NOMO-1 treated with dmso at 0.1 percent for 144 hours (cell line): Measurements from ENCODE around the gene SSNA1.

Experiments used
- DNase-seq: peaks from one replicate; lab custom pipeline; 2025; ENCODE audit not compliant: unreplicated experiment; lab: John Stamatoyannopoulos, UW

Gene SSNA1

DNA sequence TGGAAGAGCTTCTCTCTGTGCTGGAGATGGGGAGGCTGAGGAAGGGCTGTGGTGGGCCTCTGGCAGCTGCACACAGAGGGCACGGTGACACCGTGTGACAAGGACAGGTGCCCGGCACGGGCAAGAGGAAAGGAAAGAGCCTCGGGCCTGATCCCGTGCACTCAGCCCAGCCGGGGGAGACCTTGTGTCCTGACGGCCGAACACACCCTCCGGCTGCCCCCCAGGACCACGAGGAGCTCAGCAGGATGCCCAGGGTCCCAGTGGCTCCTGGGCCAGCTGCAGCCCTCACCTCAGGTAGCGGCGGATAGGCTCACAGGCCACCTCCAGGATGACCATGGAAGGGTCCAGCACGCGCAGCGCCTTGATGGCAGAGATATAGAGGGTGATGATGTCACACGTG lies 5.6 kb upstream of the SSNA1 start:
- DNase-seq = no peak

DNA sequence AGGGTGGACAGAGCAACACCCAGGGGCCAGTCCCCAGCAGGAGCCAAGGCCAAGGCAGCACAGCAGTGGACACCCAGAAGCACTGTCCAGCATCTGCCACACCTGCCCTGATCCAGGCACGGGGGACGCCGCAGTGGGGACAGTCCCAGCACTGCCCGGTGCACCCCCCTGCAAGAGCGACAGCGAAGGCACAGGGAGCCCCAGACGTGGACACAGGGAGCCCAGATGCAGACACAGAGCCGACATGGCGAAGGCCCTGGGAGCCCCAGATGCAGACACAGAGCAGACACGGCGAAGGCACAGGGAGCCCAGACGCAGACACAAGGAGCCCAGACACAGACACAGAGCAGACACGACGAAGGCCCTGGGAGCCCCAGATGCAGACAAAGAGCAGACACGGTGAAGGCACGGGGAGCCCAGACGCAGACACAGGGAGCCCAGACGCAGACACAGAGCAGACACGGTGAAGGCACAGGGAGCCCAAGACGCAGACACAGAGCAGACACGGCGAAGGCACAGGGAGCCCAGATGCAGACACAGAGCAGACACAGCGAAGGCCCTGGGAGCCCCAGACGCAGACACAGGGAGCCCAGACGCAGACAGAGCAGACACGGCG lies 4.4 kb upstream of the SSNA1 start:
- DNase-seq = no peak

DNA sequence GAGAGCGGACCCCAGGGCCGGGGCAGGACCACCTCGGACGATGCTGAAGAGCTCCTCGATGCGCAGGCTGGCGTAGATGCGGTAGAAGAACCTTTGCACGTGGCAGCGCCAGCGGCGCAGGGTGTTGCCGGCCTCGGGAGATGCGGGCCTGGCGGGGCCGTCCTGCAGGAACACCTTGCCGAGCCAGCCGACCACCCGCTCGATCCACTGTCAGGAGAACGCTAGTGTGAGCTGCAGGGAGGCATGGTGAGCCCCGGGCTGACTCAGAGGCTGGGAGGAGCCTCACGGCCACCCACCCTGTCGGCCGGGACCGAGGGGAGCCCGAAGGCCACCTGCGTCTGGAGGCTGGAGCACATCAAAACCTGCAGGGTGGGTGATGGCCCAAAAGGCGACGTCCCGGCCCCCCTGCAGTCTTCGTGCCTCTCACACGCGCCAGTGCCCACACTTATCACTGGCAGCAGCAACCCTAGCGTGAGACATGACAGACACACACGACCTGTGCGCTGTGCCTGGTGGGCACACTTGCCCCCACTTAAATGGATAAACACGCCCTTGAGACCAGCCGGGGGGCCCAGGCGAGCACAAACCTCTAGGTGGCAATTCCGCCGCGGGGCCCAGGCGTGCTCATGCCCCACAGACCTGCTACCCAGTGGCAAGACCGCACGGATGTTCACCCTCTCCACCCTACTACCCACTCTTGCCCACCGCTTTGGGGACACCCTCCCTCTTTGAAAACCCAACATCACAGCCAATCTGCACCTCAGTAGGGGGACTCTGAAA lies 3.4 kb upstream of the SSNA1 start:
- no peak for DNase-seq

DNA sequence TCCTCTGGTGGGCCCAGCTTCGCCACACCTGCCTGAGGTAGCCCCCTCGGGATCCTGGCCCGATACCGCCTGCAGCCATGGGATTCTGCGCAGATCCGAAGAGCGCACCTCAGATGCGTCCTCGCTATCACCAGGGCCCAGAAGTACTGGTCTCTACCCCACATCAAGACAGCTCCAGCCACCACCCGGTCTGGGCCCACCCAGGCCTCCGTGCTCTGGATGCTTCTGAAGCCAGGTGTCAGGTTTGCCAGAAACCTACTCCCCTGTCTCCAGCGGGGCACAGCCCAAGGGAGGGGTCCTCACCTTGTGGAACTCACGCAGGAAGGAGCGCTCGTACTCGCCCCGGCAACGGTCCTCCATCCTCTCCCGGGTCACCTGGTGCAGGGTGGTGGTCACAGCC lies 2.6 kb upstream of the SSNA1 start:
- DNase-seq = no peak

DNA sequence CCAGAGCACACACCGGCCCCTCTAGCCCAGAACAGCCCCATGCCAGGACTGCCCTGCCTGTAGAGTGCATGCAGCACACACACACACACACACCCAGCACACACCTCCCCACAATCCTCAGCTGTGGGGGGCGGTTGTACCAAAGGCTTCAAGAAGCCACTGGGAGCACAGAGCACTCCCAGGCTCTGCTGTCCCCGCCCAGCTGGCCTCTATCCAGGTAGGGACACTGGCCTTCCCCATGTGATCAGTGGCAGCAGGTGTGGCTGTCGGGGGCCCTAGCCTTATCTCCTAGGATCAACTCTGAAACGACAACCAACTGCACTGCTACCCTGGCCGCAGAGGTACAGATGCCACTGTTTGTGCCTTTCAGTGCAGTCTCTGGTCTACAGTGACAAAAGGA lies 2.1 kb upstream of the SSNA1 start:
- DNase-seq = no peak

DNA sequence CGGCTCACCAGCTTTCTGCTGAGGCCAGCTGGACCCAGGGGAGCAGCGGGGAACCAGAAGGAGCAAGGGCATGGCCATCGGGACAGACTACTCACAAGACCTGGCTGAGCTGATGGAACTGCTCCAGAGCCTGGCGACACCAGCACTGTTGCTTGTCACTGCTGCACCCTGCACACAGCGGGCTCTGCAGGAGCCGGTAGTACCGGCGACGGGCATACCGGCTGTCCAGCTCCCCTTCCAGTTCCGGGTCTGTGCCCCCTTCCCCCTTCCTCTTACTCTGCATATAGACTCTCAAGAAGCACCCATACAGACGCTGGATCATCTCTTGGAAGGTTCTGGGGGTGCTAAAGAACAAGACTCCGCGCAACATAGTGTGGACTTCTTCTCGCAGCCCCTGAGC lies 1.1 kb upstream of the SSNA1 start:
- no peak for DNase-seq

DNA sequence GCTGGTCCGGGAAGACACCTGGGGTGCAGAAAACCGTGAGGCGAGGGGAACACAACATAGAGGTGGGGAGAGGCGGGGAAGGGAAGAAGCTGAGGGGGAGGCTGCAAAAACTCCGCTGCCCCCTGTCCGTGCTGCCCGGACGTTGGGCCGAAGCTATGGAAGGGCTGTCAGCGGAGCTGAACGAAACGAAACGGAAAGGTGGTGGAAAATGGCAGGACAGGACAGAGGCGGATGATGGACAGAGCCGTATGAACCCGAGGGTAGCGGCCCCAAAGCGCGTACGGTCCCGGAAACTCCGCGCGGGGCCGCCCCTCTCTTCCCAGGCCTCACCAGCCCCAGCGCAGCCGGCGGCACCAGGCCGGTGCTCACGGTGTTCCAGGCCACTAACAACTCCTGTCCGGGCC lies 388 bp upstream of the SSNA1 start:
- no peak for DNase-seq

DNA sequence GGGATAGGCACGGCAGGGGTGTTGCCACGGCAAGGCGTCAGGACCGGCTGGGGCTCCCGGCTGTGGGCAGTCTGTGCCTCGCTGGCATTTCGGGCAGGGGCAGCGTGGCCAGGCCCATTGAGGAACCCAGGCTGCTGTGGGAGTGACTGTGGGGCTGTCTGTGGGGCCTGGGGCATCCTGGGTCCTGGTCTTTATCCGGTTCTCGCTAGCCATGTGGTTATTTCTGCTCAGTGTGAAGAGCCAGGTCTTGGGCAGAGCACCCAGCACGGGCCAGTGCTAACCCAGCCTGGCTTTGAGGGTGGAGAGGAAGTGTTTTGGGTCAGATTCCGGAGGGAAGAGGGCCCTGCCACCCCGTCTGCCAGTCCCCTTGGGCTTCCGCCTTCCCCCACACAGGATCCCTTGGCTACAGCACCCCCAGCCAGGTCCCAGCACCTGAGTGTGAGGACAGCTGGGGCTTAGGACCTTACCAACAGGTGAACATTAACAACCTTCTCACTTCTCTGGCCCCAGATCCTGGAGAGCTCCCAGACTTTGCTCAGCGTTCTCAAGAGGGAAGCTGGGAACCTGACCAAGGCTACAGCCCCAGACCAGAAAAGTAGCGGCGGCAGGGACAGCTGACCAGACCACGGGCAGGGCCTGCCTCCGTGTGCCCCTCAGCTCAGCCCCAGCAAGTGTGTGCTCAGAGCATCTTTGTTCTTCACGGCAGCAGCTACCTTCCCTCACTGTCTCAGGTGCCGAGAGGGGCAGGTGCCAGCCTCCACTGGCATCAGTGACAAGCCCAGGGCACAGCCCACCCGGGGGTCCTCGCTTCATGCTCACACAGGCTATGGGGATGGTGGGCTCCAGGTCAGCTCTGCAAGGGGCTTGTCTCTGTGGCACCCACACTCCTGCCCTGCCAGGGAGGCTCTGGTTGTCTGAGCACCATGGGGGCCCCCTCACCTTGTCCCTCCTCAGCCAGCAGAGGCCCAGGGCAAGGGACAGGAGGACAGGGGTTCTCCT lies 1.1 kb downstream of the SSNA1 start:
- no peak for DNase-seq

DNA sequence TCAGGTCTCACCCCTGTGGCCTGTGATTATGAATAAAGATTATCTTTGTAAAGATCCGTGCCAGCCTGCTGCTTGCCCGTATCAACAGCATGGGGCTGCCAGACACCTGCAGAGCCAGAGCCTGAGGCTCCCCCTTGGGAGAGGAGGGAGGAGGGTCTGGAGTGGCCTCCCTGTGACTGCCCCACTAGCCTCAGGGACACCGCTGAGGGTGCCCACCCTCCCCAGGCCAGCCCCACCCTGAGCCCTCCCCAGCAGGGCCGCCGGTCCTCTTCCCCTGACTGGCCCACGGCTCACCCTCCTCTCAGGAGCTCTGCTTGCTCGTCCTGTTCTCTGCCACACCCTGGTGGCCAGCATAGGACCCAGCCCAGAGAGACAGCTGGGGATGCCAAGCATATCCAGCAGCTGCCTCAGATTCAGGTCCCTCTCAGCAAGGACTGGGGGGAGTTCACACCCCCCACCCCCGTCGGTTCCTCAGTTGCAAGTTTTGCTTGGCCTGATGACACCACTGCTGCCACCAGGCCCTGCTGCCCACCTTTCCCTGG lies 1.9 kb downstream of the SSNA1 start:
- no peak for DNase-seq

DNA sequence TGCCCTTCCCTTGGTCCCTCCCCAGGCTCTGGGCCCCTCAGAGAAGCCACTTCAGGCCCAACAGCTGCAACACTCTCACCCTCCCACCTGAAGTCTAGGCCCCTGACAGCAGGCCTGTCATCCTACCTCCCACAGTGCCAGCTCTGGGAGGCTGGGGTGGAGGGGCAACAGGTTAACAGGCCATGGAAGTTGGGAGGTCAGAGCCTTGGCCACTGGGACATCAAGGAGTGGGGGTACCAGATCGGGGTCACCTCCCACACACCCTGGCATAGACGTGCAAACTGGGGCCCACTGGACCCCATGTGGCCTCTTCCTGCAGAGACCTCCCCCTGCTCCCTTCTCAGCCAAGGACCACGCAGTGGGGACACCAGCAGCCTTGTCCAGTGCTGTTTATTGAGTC lies 2.8 kb downstream of the SSNA1 start:
- DNase-seq = no peak

DNA sequence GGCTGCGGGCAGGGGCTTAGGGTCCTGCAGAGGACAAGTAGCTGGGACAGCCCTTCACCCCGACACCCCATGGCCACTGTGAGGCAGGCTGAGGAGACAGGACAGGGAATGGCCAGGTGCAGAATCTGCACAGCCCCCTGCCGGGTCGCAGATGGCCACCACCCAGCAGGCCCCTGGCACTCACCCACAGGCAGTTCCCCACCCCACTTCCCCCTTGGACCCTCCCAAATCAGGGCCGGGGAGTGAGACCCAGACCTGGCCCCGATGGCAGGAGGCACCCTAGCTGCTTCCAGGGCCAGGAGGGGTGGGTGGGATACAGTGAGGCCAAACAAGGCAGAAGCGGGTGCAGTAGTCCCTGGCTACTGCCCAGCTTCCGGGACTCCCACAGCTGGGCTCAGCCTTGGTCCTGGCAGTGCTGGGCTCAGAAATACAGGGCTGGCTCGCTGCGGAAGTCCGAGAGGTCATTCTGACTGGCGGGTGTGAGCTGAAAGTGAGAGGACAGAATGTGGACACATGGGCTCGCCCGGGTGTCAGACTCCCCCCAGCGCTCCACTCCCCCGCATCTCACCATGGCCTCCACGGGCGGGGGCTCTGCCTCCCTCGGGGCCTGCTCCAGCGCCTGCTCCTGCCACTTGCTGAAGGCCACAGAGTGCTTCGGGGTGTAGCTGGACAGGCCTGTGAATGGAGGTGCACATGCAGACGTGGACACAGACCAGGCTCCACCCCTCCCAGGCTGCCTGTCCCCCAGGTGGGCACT lies 3.4 kb downstream of the SSNA1 start:
- no peak for DNase-seq

DNA sequence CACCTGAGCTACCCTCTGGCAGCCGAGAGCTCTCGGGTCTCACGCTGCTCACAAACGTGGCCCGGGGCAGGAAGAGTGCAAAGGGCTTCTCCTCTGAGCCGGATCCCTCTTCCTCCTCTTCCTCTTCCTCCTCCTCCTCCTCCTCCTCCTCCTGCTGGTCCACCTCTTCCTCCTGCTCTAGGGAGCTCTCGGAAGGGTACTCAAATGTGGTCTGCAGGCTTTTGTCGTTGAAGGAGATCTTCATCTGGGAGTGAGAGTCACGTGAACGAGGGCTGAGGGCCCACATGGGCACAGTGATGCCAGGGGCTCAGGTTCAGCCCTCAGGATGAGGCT lies 3.9 kb downstream of the SSNA1 start:
- no peak for DNase-seq

DNA sequence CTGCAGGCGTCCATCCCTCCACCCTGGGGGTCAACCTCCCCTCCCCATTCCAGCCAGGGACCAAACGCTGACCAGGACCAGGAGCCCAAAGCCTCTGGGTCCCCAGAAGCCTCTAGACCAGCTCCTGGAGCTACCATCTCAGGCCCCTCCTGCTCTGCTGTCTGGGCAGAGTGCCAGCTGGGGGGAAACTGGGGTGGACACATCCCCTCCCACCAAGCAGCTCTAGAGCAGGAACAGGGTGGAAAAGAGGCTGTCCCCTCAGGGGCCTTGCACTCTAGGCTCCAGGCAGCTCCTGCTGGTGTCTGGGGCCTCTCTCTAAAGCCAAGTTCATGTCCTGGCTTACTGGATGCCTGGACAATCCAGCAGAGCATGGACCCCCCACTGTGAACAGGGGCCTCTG lies 4.4 kb downstream of the SSNA1 start:
- DNase-seq = no peak

DNA sequence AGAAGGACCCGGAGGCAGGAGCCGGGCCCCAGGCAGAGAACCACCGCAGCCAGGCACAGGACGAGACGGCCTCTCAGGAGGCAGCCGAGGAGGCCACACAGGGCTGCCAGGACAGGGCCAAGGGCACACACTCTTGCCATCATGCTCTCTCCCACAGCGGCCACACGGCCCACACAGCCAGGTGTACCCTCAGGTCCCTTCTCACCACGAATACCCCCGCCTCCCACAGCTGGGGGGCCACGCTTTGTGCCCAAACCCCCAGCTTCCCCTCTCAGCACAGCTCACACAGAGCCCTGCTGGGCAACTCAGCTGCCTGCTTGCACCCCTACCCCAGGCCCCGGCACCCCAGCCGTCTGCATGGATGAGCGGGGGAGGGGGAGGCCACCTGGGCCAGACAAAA lies 5.3 kb downstream of the SSNA1 start:
- DNase-seq = no peak

DNA sequence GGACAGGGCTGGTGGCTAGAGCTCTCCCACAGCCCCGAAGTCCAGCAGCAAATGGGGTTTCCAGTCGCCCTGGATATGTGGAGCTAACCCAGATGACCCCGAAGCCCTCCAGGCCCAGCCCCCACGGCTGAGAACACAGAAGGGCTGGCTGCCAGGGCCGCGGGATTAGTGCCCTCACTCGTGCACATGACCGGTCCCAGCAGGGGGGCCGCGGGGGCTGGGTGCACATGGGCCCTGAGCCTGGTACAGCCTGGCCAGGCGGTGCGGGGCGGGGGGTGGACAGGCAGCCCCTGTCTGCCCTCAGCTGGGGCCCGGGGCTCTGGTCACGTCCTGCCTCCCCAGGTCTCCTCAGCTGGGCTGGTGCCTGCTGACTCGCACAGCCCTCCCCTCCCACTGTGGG lies 5.9 kb downstream of the SSNA1 start:
- DNase-seq = no peak

DNA sequence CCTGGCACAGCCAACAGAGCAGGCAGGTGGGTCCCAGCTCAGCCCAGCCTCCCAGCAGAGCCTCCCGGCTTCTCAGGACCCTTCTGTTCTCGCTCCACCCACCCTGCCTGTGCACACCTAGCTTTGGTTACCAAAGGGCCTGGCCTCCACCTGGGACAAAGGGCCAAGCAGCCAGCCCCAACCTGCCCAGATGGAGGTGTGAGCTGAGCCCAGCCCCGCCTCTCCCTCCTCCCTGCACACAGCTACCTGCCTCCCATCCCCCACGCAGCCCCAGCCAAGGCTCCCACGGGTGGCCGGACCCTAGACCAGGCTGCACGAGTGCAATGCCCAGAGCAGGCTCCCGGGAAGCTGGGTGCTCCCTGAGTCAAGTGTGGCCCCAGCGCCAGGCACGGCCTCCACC lies 6.4 kb downstream of the SSNA1 start:
- DNase-seq = no peak

DNA sequence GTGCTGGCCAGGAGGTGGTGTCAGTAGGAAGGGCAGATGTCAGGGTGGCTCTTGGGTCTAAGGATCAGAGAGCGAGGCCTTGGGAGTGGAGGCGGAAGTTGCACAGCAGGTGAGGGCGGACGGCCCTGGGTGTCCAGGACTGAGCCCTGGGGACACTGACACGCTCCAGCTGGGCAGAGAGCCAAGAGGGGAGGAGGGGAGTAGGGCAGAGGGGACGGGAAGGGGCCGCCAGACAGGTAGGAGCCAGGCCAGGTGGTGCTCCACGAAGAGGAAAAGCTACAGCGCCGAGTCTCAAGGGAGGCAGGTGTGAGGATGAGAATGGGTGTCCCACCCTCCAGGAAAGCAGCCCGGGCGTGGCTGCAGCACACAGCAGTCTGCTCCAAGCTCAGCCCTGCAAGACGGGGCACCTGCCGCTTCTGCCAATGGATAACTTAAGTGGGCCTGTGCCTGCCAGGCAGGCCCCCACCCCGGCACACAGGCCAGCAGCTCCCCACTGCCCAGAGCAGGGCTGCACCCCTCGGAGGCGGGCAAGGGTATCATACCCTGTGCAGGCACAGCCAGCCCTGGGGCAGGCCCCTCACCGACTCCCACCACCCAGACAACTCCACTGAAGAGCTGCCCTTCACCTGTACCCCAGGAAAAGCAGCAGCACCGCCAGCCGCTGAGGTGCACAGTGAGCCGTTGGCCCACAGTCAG lies 7.2 kb downstream of the SSNA1 start:
- no peak for DNase-seq

DNA sequence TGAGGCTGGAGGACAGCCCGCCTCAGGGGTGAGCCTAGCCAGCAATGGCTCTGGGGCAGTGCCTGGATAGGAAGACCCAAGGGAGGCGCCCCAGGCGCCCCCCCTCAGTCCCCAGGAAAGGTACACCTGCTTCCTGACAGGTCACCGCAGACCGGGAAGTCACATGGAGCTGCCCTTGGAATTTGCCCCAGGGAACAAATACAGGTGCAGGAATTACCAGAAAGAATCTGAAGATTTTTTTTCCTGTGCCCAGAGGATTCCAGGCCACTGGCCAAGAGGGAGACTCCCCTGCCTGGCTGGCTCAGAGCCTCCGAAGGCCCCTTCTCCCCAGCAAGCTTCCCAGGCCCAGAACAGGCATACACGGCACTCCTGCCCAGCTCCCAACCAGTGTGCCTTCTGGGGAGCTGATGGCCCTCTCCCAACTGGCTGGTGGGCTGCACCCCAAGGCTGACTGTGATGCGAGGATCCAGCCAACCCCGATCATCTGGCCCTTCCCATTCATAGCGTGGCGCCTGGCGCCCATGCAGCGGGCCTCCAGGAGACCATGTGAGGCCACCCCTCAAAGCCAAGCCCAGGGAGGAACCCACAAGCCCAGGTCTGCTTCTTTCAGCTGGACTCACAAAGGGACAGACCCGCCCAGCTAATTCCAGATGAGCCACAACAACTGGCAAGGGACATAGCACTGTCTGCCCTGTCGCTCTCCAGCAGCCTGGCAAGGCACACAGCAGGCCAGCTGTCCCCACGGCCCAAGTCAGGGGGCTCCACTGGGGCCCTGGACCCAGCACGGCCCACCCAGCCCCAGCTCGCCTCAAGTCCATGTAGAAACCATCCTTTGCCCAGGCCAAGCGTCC lies 9.8 kb downstream of the SSNA1 start:
- no peak for DNase-seq

DNA sequence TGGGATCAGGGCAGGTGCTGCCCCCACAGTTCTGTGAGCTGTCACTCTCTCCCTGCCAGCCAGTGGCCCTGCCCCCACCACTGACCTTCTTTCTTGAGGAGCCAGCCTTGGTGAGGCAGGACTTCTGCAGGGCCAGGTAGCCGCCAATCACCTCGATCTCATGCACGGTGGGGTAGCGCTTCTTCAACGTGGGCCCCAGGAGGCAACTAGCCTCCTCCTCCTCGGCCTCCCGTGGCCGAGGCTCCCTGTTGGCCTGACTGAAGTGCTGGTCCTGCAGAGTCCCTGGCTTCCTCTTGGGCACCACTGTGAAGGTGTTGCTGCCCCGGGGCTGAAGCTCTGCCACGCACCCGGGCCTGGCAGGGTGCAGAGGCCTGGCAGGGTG lies 10.4 kb downstream of the SSNA1 start:
- no peak for DNase-seq
